H1 (cell line): ENCODE data around the gene THADA. TPM values are rescaled to one million over a fixed set of nuclear protein-coding genes. Genes with fewer than 3 reads are reported as not detected.

ENCODE experiments used
- CTCF ChIA-PET: fragments of 300-600 bp; sonication (Branson Sonifier 250); formaldehyde crosslinking; loops from one replicate; lab custom pipeline; 2021; ENCODE audit not compliant: partially characterized antibody; lab: Charles Lee
- POLR2A ChIA-PET: fragments of 300-600 bp; sonication (Branson Sonifier 250); formaldehyde crosslinking; loops from one replicate; lab custom pipeline; 2021; ENCODE audit warnings: inconsistent platforms; ENCODE audit not compliant: partially characterized antibody; lab: Charles Lee
- DNase-seq, 2 experiments: peaks; one replicate each; pipeline versions ENCODE4 v3.0.0 to v3.0.0-alpha.2; 2010 to 2022; ENCODE audit warnings: low spot score in 2 of 2, low read depth in 1 of 2, mixed read lengths in 1 of 2
- FAIRE-seq: peaks from 2 replicates; lab custom pipeline; 2011; peaks lifted over from hg19 to GRCh38; lab: Jason Lieb, UNC
- H2AFZ ChIP-seq: 2 replicates; pipeline ENCODE4 v1.8.1; 2012; ENCODE audit warnings: low read length, inconsistent platforms
- H2AK5ac ChIP-seq: 2 replicates; pipeline ENCODE4 v1.6.1; 2013; ENCODE audit warnings: low read depth, low read length
- H2BK120ac ChIP-seq: replicated peaks from 2 replicates; pipeline ENCODE3; 2013; ENCODE audit warnings: low read depth, low read length, inconsistent platforms
- H2BK12ac ChIP-seq: 2 replicates; pipeline ENCODE4 v1.6.1; 2013; ENCODE audit warnings: low read depth, low read length
- H2BK15ac ChIP-seq: 2 replicates; pipeline ENCODE4 v1.6.1; 2013; ENCODE audit warnings: low read length
- H2BK20ac ChIP-seq: 2 replicates; pipeline ENCODE4 v1.6.1; 2013; ENCODE audit warnings: low read length
- H2BK5ac ChIP-seq: 2 replicates; pipeline ENCODE4 v1.6.1; 2013; ENCODE audit warnings: low read depth, low read length
- H3K14ac ChIP-seq: 2 replicates; pipeline ENCODE4 v1.6.1; 2013; ENCODE audit warnings: inconsistent platforms; ENCODE audit not compliant: insufficient read length
- H3K18ac ChIP-seq: 2 replicates; pipeline ENCODE4 v1.6.1; 2013; ENCODE audit warnings: low read length; ENCODE audit errors: extremely low read depth
- H3K23ac ChIP-seq: 2 replicates; pipeline ENCODE4 v1.6.1; 2013; ENCODE audit warnings: inconsistent platforms; ENCODE audit not compliant: insufficient read length
- H3K23me2 ChIP-seq: 2 replicates; pipeline ENCODE4 v1.6.1; 2013; ENCODE audit warnings: low read depth, low read length
- H3K27ac ChIP-seq: 2 replicates; pipeline ENCODE4 v1.6.1; 2011; ENCODE audit warnings: low read depth, low read length, inconsistent platforms
- H3K27me3 ChIP-seq, 4 experiments: replicated peaks in 1 of 4; 1 replicate in 1 of 4; 2 replicates in 3 of 4; pipeline versions ENCODE4 v1.6.1 to v1.8.1; 2011 to 2013; ENCODE audit warnings: low read length in 3 of 4, mild to moderate bottlenecking in 3 of 4, inconsistent platforms in 2 of 4, mixed read lengths in 2 of 4, moderate library complexity in 1 of 4; ENCODE audit not compliant: control insufficient read depth in 3 of 4, insufficient read depth in 3 of 4; ENCODE audit errors: extremely low read depth in 1 of 4
- H3K36me3 ChIP-seq, 4 experiments: 2 replicates each; pipeline versions ENCODE4 v1.6.1 to v1.8.1; 2011 to 2013; ENCODE audit warnings: mild to moderate bottlenecking in 4 of 4, low read length in 3 of 4, moderate library complexity in 2 of 4, control low read depth in 1 of 4, inconsistent platforms in 1 of 4; ENCODE audit not compliant: insufficient read depth in 4 of 4, control insufficient read depth in 2 of 4
- H3K4ac ChIP-seq: replicated peaks from 2 replicates; pipeline ENCODE3; 2013; ENCODE audit warnings: low read length, low read depth, mixed read lengths, inconsistent platforms; ENCODE audit not compliant: insufficient read length
- H3K4me1 ChIP-seq, 4 experiments: replicated peaks in 1 of 4; 1 replicate in 1 of 4; 2 replicates in 3 of 4; pipeline versions ENCODE4 v1.6.1 to v1.8.1; 2011 to 2013; ENCODE audit warnings: low read length in 3 of 4, inconsistent platforms in 2 of 4, mixed read lengths in 1 of 4; ENCODE audit not compliant: insufficient read depth in 4 of 4, control insufficient read depth in 3 of 4
- H3K4me2 ChIP-seq, 2 experiments: 2 replicates each; pipeline versions ENCODE4 v1.6.1 to v1.8.1; 2011 to 2013; ENCODE audit warnings: low read depth in 2 of 2, low read length in 2 of 2, control low read depth in 1 of 2, inconsistent platforms in 1 of 2, mild to moderate bottlenecking in 1 of 2; ENCODE audit not compliant: insufficient read depth in 1 of 2
- H3K4me3 ChIP-seq, 4 experiments: fragments of 200-600, 300-600 bp in 1 of 4; sonication (generic), shearing (Covaris generic), sonication (Bioruptor Twin) in 1 of 4; 2 replicates each; pipeline versions ENCODE4 v1.5.1 to v1.8.1; 2011 to 2016; ENCODE audit warnings: low read length in 4 of 4, low read depth in 3 of 4, control low read depth in 2 of 4, inconsistent platforms in 2 of 4, mild to moderate bottlenecking in 2 of 4, mixed read lengths in 1 of 4, moderate library complexity in 1 of 4; ENCODE audit not compliant: insufficient read depth in 2 of 4; ENCODE audit errors: extremely low read depth in 1 of 4
- H3K56ac ChIP-seq: replicated peaks from 2 replicates; pipeline ENCODE3; 2013; ENCODE audit warnings: low read depth, mild to moderate bottlenecking, mixed read lengths, low read length, inconsistent platforms; ENCODE audit not compliant: insufficient read length
- H3K79me1 ChIP-seq: 2 replicates; pipeline ENCODE4 v1.6.1; 2013; ENCODE audit warnings: low read depth, low read length, control low read depth
- H3K79me2 ChIP-seq, 2 experiments: 2 replicates each; pipeline versions ENCODE4 v1.6.1 to v1.8.1; 2012 to 2013; ENCODE audit warnings: low read length in 2 of 2, mild to moderate bottlenecking in 2 of 2, inconsistent platforms in 1 of 2; ENCODE audit not compliant: insufficient read depth in 2 of 2, control insufficient read depth in 1 of 2
- H3K9ac ChIP-seq, 4 experiments: replicated peaks in 1 of 4; 1 replicate in 1 of 4; 2 replicates in 3 of 4; pipeline versions ENCODE4 v1.6.1 to v1.8.1; 2011 to 2013; ENCODE audit warnings: low read depth in 3 of 4, low read length in 3 of 4, control low read depth in 2 of 4, mild to moderate bottlenecking in 2 of 4, moderate library complexity in 2 of 4, inconsistent platforms in 1 of 4; ENCODE audit errors: extremely low read depth in 1 of 4
- H3K9me3 ChIP-seq, 2 experiments: 2 replicates each; pipeline versions ENCODE4 v1.6.1 to v1.8.1; 2012 to 2013; ENCODE audit warnings: mild to moderate bottlenecking in 2 of 2, moderate library complexity in 2 of 2, control low read depth in 1 of 2, inconsistent platforms in 1 of 2, low read depth in 1 of 2, low read length in 1 of 2, mixed read lengths in 1 of 2; ENCODE audit not compliant: insufficient read depth in 2 of 2
- H4K20me1 ChIP-seq, 2 experiments: replicated peaks in 1 of 2; 2 replicates each; pipeline versions ENCODE3 to v1.8.1; 2011 to 2013; ENCODE audit warnings: inconsistent platforms in 2 of 2, low read length in 2 of 2, mild to moderate bottlenecking in 1 of 2; ENCODE audit not compliant: insufficient read depth in 2 of 2, control insufficient read depth in 1 of 2
- H4K5ac ChIP-seq: 2 replicates; pipeline ENCODE4 v1.6.1; 2013; ENCODE audit warnings: low read length, low read depth, mixed read lengths, inconsistent platforms; ENCODE audit not compliant: insufficient read length
- H4K8ac ChIP-seq: 2 replicates; pipeline ENCODE4 v1.8.0; 2013; ENCODE audit warnings: mild to moderate bottlenecking, moderate library complexity, low read length, inconsistent platforms; ENCODE audit not compliant: insufficient read depth; ENCODE audit errors: extremely low read depth
- H4K91ac ChIP-seq: replicated peaks from 2 replicates; pipeline ENCODE3; 2013; ENCODE audit warnings: low read length, mixed read lengths, inconsistent platforms; ENCODE audit not compliant: insufficient read length
- BCL11A ChIP-seq, 2 experiments: IDR thresholded peaks; one replicate each; pipeline ENCODE4 v1.6.1; 2011; ENCODE audit warnings: low read depth in 2 of 2, low read length in 2 of 2, mild to moderate bottlenecking in 2 of 2
- CBX8 ChIP-seq: fragments of 300-800, 300-1000 bp; sonication (generic); IDR thresholded peaks from 2 replicates; pipeline ENCODE4 v1.7.1; 2016; ENCODE audit warnings: low read depth, low read length, borderline replicate concordance
- CHD2 ChIP-seq: IDR thresholded peaks from 2 replicates; pipeline ENCODE4 v1.6.1; 2012; ENCODE audit warnings: low read length, improper control_type of control experiment
- EP300 ChIP-seq, 2 experiments: IDR thresholded peaks; 1 replicate in 1 of 2; 2 replicates in 1 of 2; pipeline ENCODE4 v1.6.1; 2011 to 2012; ENCODE audit warnings: low read depth in 2 of 2, low read length in 2 of 2, mild to moderate bottlenecking in 2 of 2, borderline replicate concordance in 1 of 2, inconsistent platforms in 1 of 2, moderate library complexity in 1 of 2
- NANOG ChIP-seq: IDR thresholded peaks from 2 replicates; pipeline ENCODE4 v1.6.1; 2011; ENCODE audit warnings: low read length, low read depth, mild to moderate bottlenecking, inconsistent platforms; ENCODE audit not compliant: insufficient read depth, poor library complexity, severe bottlenecking
- RAD21 ChIP-seq, 2 experiments: IDR thresholded peaks in 1 of 2; conservative IDR thresholded peaks in 1 of 2; 2 replicates each; pipeline ENCODE4 v1.6.1; 2011; ENCODE audit warnings: low read depth in 2 of 2, low read length in 2 of 2, improper control_type of control experiment in 1 of 2, inconsistent platforms in 1 of 2, mild to moderate bottlenecking in 1 of 2, moderate library complexity in 1 of 2
- RBBP5 ChIP-seq: IDR thresholded peaks from 2 replicates; pipeline ENCODE4 v1.7.1; 2012; ENCODE audit warnings: low read depth, mild to moderate bottlenecking, inconsistent platforms, low read length, moderate library complexity, borderline replicate concordance
- RNF2 ChIP-seq: fragments of 200-900, 300-1000 bp; sonication (generic); IDR thresholded peaks from 2 replicates; pipeline ENCODE4 v1.7.1; 2016; ENCODE audit warnings: borderline replicate concordance, low read depth, mild to moderate bottlenecking, antibody characterized with exemption, low read length; ENCODE audit not compliant: poor library complexity, severe bottlenecking; ENCODE audit errors: missing control alignments
- SIN3A ChIP-seq, 2 experiments: IDR thresholded peaks in 1 of 2; conservative IDR thresholded peaks in 1 of 2; 2 replicates each; pipeline ENCODE4 v1.6.1; 2011 to 2012; ENCODE audit warnings: low read length in 2 of 2, improper control_type of control experiment in 1 of 2, low read depth in 1 of 2, mild to moderate bottlenecking in 1 of 2
- SP2 ChIP-seq: IDR thresholded peaks from 2 replicates; pipeline ENCODE4 v1.6.1; 2012; ENCODE audit warnings: mild to moderate bottlenecking, low read length, inconsistent platforms
- SP4 ChIP-seq: IDR thresholded peaks from 2 replicates; pipeline ENCODE4 v1.6.1; 2012; ENCODE audit warnings: low read length, inconsistent platforms
- SRF ChIP-seq: IDR thresholded peaks from 2 replicates; pipeline ENCODE4 v1.6.1; 2011; ENCODE audit warnings: mild to moderate bottlenecking, low read depth, low read length, moderate library complexity
- TAF1 ChIP-seq: IDR thresholded peaks from 2 replicates; pipeline ENCODE4 v1.6.1; 2011; ENCODE audit warnings: mild to moderate bottlenecking, low read depth, low read length
- TBP ChIP-seq: IDR thresholded peaks from 2 replicates; pipeline ENCODE4 v1.6.1; 2011; ENCODE audit warnings: low read depth, low read length, improper control_type of control experiment
- WGBS, 2 experiments: shearing (Covaris generic) in 1 of 2; methylation state at CpG; one replicate each; pipeline versions ENCODE4 v1.1.6 to v1.1.7; 2013 to 2015; ENCODE audit warnings: low lambda C conversion rate in 2 of 2, mixed read lengths in 2 of 2, inconsistent platforms in 1 of 2, low coverage in 1 of 2, missing lambda C conversion rate in 1 of 2; ENCODE audit not compliant: insufficient replicate concordance in 2 of 2, insufficient coverage in 1 of 2, insufficient read length in 1 of 2; ENCODE audit errors: extremely low coverage in 1 of 2, missing lambda C conversion rate in 1 of 2; 5-methylcytosine and 5-hydroxymethylcytosine counted together
- polyA plus RNA-seq, 7 experiments: library from polyadenylated mRNA; depleted of rRNA in 3 of 7; stranded (reverse) in 5 of 7; unstranded in 2 of 7; fragments of >200 nt in 5 of 7; fragments of 200-250 nt in 2 of 7; gene quantifications; 1 replicate in 5 of 7; 2 replicates in 1 of 7; 4 replicates in 1 of 7; pipeline versions ENCODE4 v1.2.1 to v1.2.3, GENCODE V29; 2011 to 2013; ENCODE audit warnings: missing spikeins in 2 of 7, mixed read lengths in 2 of 7
- total RNA-seq: library from RNA; stranded (reverse); fragmentation: NEBNext Ultra II Directional; extraction: Animal tissue kit (Norgen Biotek cat#: 25700); gene quantifications from 2 replicates; pipeline ENCODE4 v1.2.1, GENCODE V29; 2021

THADA gene
- total and polyA plus RNA-seq, 2 of the 8 experiments (the other 6 are each of a cell fraction or from before 2014, with no cell fraction given): 22.4 to 26.8 TPM

GRCh38 chr2:43515248-43515647, 80.6 kb downstream of the THADA start:
- Histone ChIP-seq H3K4ac (no peak overlapping the region), H3K18ac (no peak overlapping the region), H3K36me3 (no peaks in the 10 kb centered on the region), H2AFZ (no peak overlapping the region), H2BK20ac (no peak overlapping the region), H4K8ac (no peak overlapping the region), H4K91ac (no peak overlapping the region), H4K5ac (no peak overlapping the region), H2BK15ac (no peak overlapping the region), H3K27me3 (no peaks in the 10 kb centered on the region), H3K4me2 (no peak overlapping the region), H2AK5ac (no peak overlapping the region), H2BK5ac (no peak overlapping the region), H3K9me3 (no peaks in the 10 kb centered on the region), H2BK120ac (no peak overlapping the region), H3K4me1 (no peaks in the 10 kb centered on the region), H3K56ac (no peak overlapping the region), H2BK12ac (no peak overlapping the region), H3K23ac (no peak overlapping the region), H3K9ac (no peak overlapping the region), H3K4me3 (no peak overlapping the region), H3K79me1 (no peaks in the 10 kb centered on the region; the same call in 1 of the 2 replicates), H3K14ac (no peak overlapping the region), H3K79me2 (no peaks in the 10 kb centered on the region), H4K20me1 (no peaks in the 10 kb centered on the region), H3K23me2 (no peaks in the 10 kb centered on the region), H3K27ac (no peak overlapping the region)
- FAIRE-seq (no peak), DNase-seq (no peak)
- ChIA-PET POLR2A (no interaction called here), CTCF (no interaction called here)
- WGBS, 2 experiments: 94% methylated on average over 3 of the region's 3 CpGs; no CpG with 5 or more reads in 1 of the 2 experiments
- TF ChIP-seq TBP: no peak
- no peak for TF ChIP-seq SIN3A (conservative IDR thresholded peaks at IDR 0.05 in 1 of 2, IDR thresholded peaks at IDR 0.05 in 1 of 2; ENCODE audit: low read depth in 1 of 2, low read length in 2 of 2)
- no peak for TF ChIP-seq TAF1
- TF ChIP-seq BCL11A (IDR thresholded peaks at IDR 0.05; ENCODE audit: low read depth in 2 of 2, low read length in 2 of 2): no peak
- no peak for TF ChIP-seq CBX8
- no peak for TF ChIP-seq RBBP5
- no peak for TF ChIP-seq SP4
- no peak for TF ChIP-seq SRF
- no peak for TF ChIP-seq SP2
- TF ChIP-seq EP300 (IDR thresholded peaks at IDR 0.05; ENCODE audit: borderline replicate concordance in 1 of 2, low read depth in 2 of 2, low read length in 2 of 2): no peak
- no peak for TF ChIP-seq CHD2
- TF ChIP-seq RAD21 (IDR thresholded peaks at IDR 0.05 in 1 of 2, conservative IDR thresholded peaks at IDR 0.05 in 1 of 2; ENCODE audit: low read depth in 2 of 2, low read length in 2 of 2): no peak
- no peak for TF ChIP-seq RNF2
- TF ChIP-seq NANOG: no peak
